Thoracic aorta (tissue), 2 donors: ENCODE results near the gene NGDN. TPM values are rescaled to one million over a fixed set of nuclear protein-coding genes. Genes with fewer than 3 reads are reported as not detected.

ENCODE experiments used
- ATAC-seq: fragments of 150-250 bp; one replicate; pipeline ENCODE4 v1.8.0; 2017; ENCODE audit warnings: low read depth; ENCODE audit not compliant: insufficient number of reproducible peaks, low FRiP score
- DNase-seq: peaks from one replicate; pipeline ENCODE4 v3.0.0-alpha.2; 2020; ENCODE audit warnings: low spot score
- H3K27ac ChIP-seq, 2 donors: fragments of 200-600 bp; sonication (generic); 1 replicate in 1 of 2; 2 replicates in 1 of 2; pipeline ENCODE4 v1.5.1; 2016; ENCODE audit warnings: mild to moderate bottlenecking in 2 of 2, moderate library complexity in 2 of 2
- H3K27me3 ChIP-seq: fragments of 200-600 bp; sonication (generic); replicated peaks from 2 replicates; pipeline ENCODE4 v1.6.0; 2016; ENCODE audit warnings: mild to moderate bottlenecking; ENCODE audit not compliant: insufficient read depth
- H3K36me3 ChIP-seq: fragments of 200-600 bp; sonication (generic); one replicate; pipeline ENCODE4 v1.5.1; 2016
- H3K4me1 ChIP-seq, 2 donors: fragments of 200-600 bp; sonication (generic); 1 replicate in 1 of 2; 2 replicates in 1 of 2; pipeline versions ENCODE4 v1.5.1 to v1.6.0; 2016; ENCODE audit warnings: low read depth in 2 of 2, mild to moderate bottlenecking in 1 of 2; ENCODE audit not compliant: control insufficient read depth in 1 of 2
- H3K4me3 ChIP-seq: fragments of 200-600 bp; sonication (generic); 2 replicates; pipeline ENCODE4 v1.5.1; 2016; ENCODE audit warnings: mild to moderate bottlenecking
- H3K9me3 ChIP-seq: fragments of 200-600 bp; sonication (generic); 2 replicates; pipeline ENCODE4 v1.5.1; 2016
- total RNA-seq, 2 donors: library from RNA; depleted of rRNA; stranded (reverse); fragments of >200 nt; gene quantifications; one replicate each; pipeline versions ENCODE4 v1.1.0 to v1.2.3, GENCODE V29; 2016
- TF ChIP-seq, protein P1 (sequence below): fragments of 200-600 bp; sonication (generic); IDR thresholded peaks from one replicate; pipeline ENCODE4 v1.5.1; 2019; ENCODE audit warnings: antibody characterized with exemption

Gene NGDN
- total RNA-seq, 2 donors from 2014 or later = 29.1 to 46.3 TPM

- Histone ChIP-seq H3K36me3 (no peaks in the 10 kb centered on the region), H3K27ac (no peak overlapping the region), H3K4me3 (no peak overlapping the region), H3K27me3 (no peaks in the 10 kb centered on the region), H3K4me1 (no peaks in the 10 kb centered on the region), H3K9me3 (no peaks in the 10 kb centered on the region)
- no peak for ATAC-seq
- TF ChIP-seq, protein P1, sequence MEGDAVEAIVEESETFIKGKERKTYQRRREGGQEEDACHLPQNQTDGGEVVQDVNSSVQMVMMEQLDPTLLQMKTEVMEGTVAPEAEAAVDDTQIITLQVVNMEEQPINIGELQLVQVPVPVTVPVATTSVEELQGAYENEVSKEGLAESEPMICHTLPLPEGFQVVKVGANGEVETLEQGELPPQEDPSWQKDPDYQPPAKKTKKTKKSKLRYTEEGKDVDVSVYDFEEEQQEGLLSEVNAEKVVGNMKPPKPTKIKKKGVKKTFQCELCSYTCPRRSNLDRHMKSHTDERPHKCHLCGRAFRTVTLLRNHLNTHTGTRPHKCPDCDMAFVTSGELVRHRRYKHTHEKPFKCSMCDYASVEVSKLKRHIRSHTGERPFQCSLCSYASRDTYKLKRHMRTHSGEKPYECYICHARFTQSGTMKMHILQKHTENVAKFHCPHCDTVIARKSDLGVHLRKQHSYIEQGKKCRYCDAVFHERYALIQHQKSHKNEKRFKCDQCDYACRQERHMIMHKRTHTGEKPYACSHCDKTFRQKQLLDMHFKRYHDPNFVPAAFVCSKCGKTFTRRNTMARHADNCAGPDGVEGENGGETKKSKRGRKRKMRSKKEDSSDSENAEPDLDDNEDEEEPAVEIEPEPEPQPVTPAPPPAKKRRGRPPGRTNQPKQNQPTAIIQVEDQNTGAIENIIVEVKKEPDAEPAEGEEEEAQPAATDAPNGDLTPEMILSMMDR = no peak
- DNase-seq = no peak
Observed at GRCh38 chr14:23442721-23443356, 26.7 kb upstream of the NGDN start.

DNA sequence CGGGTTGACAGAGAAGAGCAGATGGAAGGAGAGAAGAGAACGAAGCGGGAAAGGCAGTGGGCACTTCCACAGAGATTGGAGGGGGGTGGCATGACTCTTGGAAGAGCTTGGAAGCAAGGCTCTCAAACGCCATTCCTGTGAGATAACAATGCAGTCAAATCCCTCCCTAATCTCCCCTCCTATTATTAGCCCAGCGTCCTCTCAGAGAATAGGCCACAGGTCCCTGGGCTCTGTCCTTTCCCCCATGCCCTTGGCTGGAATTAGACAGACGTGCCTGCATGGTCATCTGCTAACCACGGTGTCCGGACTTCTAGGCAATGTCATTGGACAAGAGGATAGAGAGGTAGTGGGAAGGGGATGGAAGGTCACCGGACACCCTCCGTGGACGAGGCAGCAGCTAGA is 26.1 kb upstream of the NGDN start:
- Histone ChIP-seq H3K36me3 (no peaks in the 10 kb centered on the region), H3K4me1 (no peaks in the 10 kb centered on the region), H3K4me3 (no peak overlapping the region), H3K27ac (no peak overlapping the region), H3K9me3 (no peaks in the 10 kb centered on the region), H3K27me3 (no peaks in the 10 kb centered on the region)
- no peak for DNase-seq
- TF ChIP-seq, protein P1 = no peak
- no peak for ATAC-seq

DNA sequence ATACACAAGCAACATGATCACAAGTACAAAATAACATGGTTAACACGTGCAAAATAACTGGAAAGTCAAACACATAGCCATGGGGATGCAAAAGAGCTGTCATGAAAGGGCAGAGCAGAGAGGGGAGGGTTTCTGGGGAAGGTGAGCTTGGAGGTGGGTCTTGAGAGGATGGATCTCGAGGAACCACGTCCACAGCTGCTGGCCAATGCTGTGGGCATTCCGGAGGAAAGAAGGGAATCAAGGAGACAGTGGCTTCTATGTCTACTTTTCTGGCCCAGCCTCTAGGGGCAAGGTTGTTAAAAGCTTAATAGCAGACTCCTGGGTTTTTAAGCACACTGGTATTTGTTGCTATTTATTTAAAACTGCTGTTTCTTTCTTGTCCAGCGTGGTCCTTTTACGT is 25.6 kb upstream of the NGDN start:
- H3K27ac ChIP-seq = no peak overlapping the region
- TF ChIP-seq, protein P1 = no peak
- H3K36me3 ChIP-seq = no peaks in the 10 kb centered on the region
- H3K27me3 ChIP-seq = no peaks in the 10 kb centered on the region
- DNase-seq (no peak), ATAC-seq (no peak)
- no peaks in the 10 kb centered on the region for H3K9me3 ChIP-seq
- no peaks in the 10 kb centered on the region for H3K4me1 ChIP-seq
- H3K4me3 ChIP-seq = no peak overlapping the region

DNA sequence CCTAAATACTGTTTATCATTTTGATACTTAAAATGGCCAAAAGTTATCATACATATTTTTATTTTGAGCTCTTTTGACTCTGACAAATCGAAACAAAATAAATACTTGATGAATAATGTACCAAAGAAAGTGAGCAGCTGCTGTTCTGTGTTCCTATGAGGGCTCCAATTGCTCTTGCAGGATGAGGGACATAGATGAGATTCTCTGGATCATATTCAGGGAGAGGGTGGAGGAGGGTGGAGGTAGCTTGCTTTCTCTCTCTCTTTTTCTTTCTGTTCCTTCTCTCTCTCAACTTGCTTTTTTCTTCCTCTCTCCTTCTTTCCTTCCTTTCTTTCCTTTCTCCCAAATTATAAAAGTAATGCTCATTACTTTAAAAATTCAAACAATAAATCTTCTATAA is 25.2 kb upstream of the NGDN start:
- DNase-seq (no peak), ATAC-seq (no peak)
- TF ChIP-seq, protein P1 = no peak
- no peaks in the 10 kb centered on the region for H3K4me1 ChIP-seq
- H3K27me3 ChIP-seq = no peaks in the 10 kb centered on the region
- H3K9me3 ChIP-seq = no peaks in the 10 kb centered on the region
- H3K4me3 ChIP-seq = no peak overlapping the region
- no peaks in the 10 kb centered on the region for H3K36me3 ChIP-seq
- H3K27ac ChIP-seq = no peak overlapping the region

DNA sequence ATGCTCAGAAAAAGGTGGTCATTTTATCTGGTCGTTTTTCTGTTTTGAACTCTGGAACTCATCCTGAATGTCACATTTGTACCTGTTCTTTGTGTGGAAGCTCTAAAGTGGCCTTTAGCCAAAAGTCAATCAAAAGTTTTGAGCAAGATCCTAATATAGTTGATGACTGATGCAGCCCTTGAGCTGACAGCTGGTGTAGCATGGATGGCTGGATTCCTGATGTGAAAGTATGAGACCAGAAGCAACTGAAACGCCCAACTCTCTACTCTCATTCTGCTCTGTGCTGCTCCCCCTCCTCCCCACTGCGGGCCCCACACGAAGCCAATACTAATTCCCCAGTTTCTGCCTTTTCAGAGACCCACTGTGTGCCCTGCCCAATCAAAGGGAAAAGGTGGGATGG is 23.7 kb upstream of the NGDN start:
- no peaks in the 10 kb centered on the region for H3K9me3 ChIP-seq
- H3K4me3 ChIP-seq = no peak overlapping the region
- TF ChIP-seq, protein P1 = no peak
- ATAC-seq (no peak), DNase-seq (no peak)
- no peak overlapping the region for H3K27ac ChIP-seq
- no peaks in the 10 kb centered on the region for H3K4me1 ChIP-seq
- H3K27me3 ChIP-seq = no peaks in the 10 kb centered on the region
- no peaks in the 10 kb centered on the region for H3K36me3 ChIP-seq
